Fibroblast of lung (primary cell): ENCODE measurements around the gene TIGD2. TPM values are rescaled to one million over a fixed set of nuclear protein-coding genes. Genes with fewer than 3 reads are reported as not detected.

Source experiments
- DNase-seq, 2 donors: peaks; one replicate each; pipeline versions ENCODE4 v3.0.0 to v3.0.0-alpha.2; 2010; ENCODE audit warnings: low read depth in 2 of 2
- H2AFZ ChIP-seq: 2 replicates; pipeline ENCODE4 v1.5.1; 2012; ENCODE audit warnings: low read length, control low read depth, inconsistent platforms
- H3K27ac ChIP-seq: 2 replicates; pipeline ENCODE4 v1.5.1; 2011; ENCODE audit warnings: low read length, control low read depth; ENCODE audit not compliant: insufficient read depth
- H3K27me3 ChIP-seq: 2 replicates; pipeline ENCODE4 v1.5.1; 2011; ENCODE audit warnings: mild to moderate bottlenecking, low read length; ENCODE audit not compliant: control insufficient read depth, insufficient read depth
- H3K36me3 ChIP-seq: 2 replicates; pipeline ENCODE4 v1.5.1; 2011; ENCODE audit warnings: low read length; ENCODE audit not compliant: control insufficient read depth, insufficient read depth
- H3K4me1 ChIP-seq: 2 replicates; pipeline ENCODE4 v1.5.1; 2011; ENCODE audit warnings: low read length; ENCODE audit not compliant: control insufficient read depth, insufficient read depth; ENCODE audit errors: extremely low read depth
- H3K4me2 ChIP-seq: 2 replicates; pipeline ENCODE4 v1.5.1; 2011; ENCODE audit warnings: low read length, control low read depth; ENCODE audit not compliant: insufficient read depth; ENCODE audit errors: extremely low read depth
- H3K4me3 ChIP-seq, 4 experiments: fragments of 200-600 bp in 1 of 4; sonication (generic) in 1 of 4; replicated peaks in 1 of 4; 2 replicates each; pipeline ENCODE4 v1.5.1; 2011 to 2016; ENCODE audit warnings: low read length in 4 of 4, low read depth in 3 of 4, mild to moderate bottlenecking in 3 of 4, control low read depth in 2 of 4, inconsistent platforms in 1 of 4, mixed read lengths in 1 of 4; ENCODE audit not compliant: insufficient read depth in 1 of 4; ENCODE audit errors: control extremely low read depth in 1 of 4
- H3K79me2 ChIP-seq: 2 replicates; pipeline ENCODE4 v1.5.1; 2012; ENCODE audit warnings: mild to moderate bottlenecking, low read length, inconsistent platforms; ENCODE audit not compliant: control insufficient read depth, insufficient read depth
- H3K9ac ChIP-seq: 2 replicates; pipeline ENCODE4 v1.5.1; 2011; ENCODE audit warnings: mild to moderate bottlenecking, low read length, control low read depth; ENCODE audit not compliant: insufficient read depth
- H3K9me3 ChIP-seq: 2 replicates; pipeline ENCODE4 v1.5.1; 2012; ENCODE audit warnings: low read depth, low read length; ENCODE audit not compliant: control insufficient read depth, insufficient read depth
- H4K20me1 ChIP-seq: 2 replicates; pipeline ENCODE4 v1.5.1; 2011; ENCODE audit warnings: low read length; ENCODE audit not compliant: control insufficient read depth, insufficient read depth; ENCODE audit errors: extremely low read depth
- CTCF ChIP-seq, 2 donors: IDR thresholded peaks in 1 of 2; conservative IDR thresholded peaks in 1 of 2; 1 replicate in 1 of 2; 2 replicates in 1 of 2; pipeline ENCODE4 v1.5.1; 2011 to 2012; ENCODE audit warnings: low read length in 2 of 2, control low read depth in 1 of 2, inconsistent platforms in 1 of 2, low read depth in 1 of 2, mild to moderate bottlenecking in 1 of 2
- EZH2 ChIP-seq: IDR thresholded peaks from 2 replicates; pipeline ENCODE4 v1.5.1; 2012; ENCODE audit warnings: low read length, control low read depth, mild to moderate bottlenecking; ENCODE audit errors: missing control alignments
- polyA plus RNA-seq, 2 donors: library from polyadenylated mRNA; depleted of rRNA in 1 of 2; stranded (reverse) in 1 of 2; unstranded in 1 of 2; fragments of >200 nt; gene quantifications; 2 replicates each; pipeline ENCODE4 v1.2.1, GENCODE V29; 2011 to 2012; ENCODE audit warnings: missing spikeins in 1 of 2
- total RNA-seq: library from RNA; depleted of rRNA; stranded (reverse); fragments of >200 nt; gene quantifications from 2 replicates; pipeline ENCODE4 v1.2.1, GENCODE V29; 2014

TIGD2 gene
- total and polyA plus RNA-seq, 2 donors (not counting 1 experiment from before 2014, with no cell fraction given) = 6.1 to 11.7 TPM

DNA sequence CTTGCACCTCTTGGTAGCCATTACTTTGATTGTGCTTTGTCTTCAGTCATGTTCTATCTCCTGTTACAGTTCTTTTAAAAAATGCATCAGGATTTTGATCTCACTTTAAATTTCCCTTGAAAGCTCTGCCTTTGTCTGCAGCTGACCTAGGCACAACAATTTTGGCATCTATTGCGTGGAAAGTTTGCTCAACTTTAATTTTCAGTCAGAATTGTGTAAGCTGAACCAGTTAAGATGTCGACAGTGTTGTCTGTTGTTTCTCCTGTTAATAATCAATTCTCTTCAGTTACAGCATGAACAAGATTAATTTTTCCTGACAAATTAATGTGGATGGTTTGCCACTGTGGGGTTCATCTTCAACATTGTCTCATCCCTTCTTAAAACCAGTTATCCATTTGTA, 34.9 kb downstream of the TIGD2 start:
- Histone ChIP-seq H3K4me1 (no peaks in the 10 kb centered on the region), H3K9ac (no peak overlapping the region), H3K9me3 (no peaks in the 10 kb centered on the region)

GRCh38 chr4:89152972-89153371, 41.6 kb downstream of the TIGD2 start:
- no peaks in the 10 kb centered on the region for H3K36me3 ChIP-seq
- no peaks in the 10 kb centered on the region for H3K27me3 ChIP-seq
- H4K20me1 ChIP-seq = no peaks in the 10 kb centered on the region
- H3K4me3 ChIP-seq = no peak overlapping the region
- peak in 1 of 2 donors; percentile 6 for DNase-seq
- H3K79me2 ChIP-seq = no peaks in the 10 kb centered on the region
- no peak overlapping the region for H2AFZ ChIP-seq
- no peaks in the 10 kb centered on the region for H3K4me1 ChIP-seq
- H3K27ac ChIP-seq = no peak overlapping the region
- H3K9me3 ChIP-seq = no peaks in the 10 kb centered on the region
- no peak overlapping the region for H3K4me2 ChIP-seq
- H3K9ac ChIP-seq = no peak overlapping the region
- TF ChIP-seq CTCF (conservative IDR thresholded peaks at IDR 0.05 in 1 of 2, IDR thresholded peaks at IDR 0.05 in 1 of 2; ENCODE audit: low read depth in 1 of 2, low read length in 2 of 2) (no peak), EZH2 (no peak)

More for the DNA sequence above, 34.9 kb downstream of the TIGD2 start:
- Histone ChIP-seq H3K4me3 (no peak overlapping the region), H3K36me3 (no peaks in the 10 kb centered on the region), H3K27me3 (no peaks in the 10 kb centered on the region), H3K27ac (no peak overlapping the region), H3K79me2 (no peaks in the 10 kb centered on the region), H3K4me2 (no peak overlapping the region), H2AFZ (no peak overlapping the region), H4K20me1 (no peaks in the 10 kb centered on the region)
- no peak for DNase-seq
- TF ChIP-seq CTCF (conservative IDR thresholded peaks at IDR 0.05 in 1 of 2, IDR thresholded peaks at IDR 0.05 in 1 of 2; ENCODE audit: low read depth in 1 of 2, low read length in 2 of 2) (no peak), EZH2 (no peak)

DNA sequence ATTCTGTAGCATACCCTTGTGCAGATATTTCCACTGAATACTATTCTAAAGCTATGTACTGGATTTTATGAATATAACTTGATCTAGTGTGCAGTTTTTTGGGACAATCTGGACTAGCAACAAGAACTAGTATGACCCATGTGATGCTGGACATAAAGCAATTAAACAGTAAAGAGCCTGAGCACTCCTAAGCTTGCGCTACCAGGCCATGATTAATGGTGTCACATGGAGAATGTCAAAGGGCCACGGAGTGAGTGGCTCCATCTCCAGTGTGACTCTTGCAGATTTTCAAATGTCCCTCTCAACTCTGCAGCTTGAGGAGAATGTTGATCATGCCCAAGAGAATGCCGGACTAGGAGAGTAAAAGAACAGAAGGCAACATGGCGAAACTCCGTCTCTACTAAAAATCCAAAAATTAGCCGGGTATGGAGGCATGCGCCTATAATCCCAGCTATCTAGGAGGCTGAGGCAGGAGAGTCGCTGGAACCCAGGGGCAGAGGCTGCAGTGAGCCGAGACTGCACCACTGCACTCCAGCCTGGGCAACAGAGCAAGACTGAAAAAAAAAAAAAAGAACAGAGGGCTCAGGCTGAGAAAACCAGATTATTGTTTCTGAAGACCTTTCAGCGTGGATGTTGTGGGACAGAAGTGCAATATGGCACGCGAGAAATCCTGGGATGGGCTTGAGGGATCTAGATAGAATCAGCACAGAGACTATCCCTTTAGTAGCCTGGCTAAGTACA, 45.0 kb downstream of the TIGD2 start:
- Histone ChIP-seq H3K36me3 (no peaks in the 10 kb centered on the region), H4K20me1 (no peaks in the 10 kb centered on the region)
- no peak for TF ChIP-seq EZH2
- no peak for TF ChIP-seq CTCF (conservative IDR thresholded peaks at IDR 0.05 in 1 of 2, IDR thresholded peaks at IDR 0.05 in 1 of 2; ENCODE audit: low read depth in 1 of 2, low read length in 2 of 2)

More for the DNA sequence above, 45.0 kb downstream of the TIGD2 start:
- Histone ChIP-seq H3K4me1 (no peaks in the 10 kb centered on the region), H3K4me2 (no peak overlapping the region), H3K9me3 (no peaks in the 10 kb centered on the region), H3K9ac (no peak overlapping the region), H3K4me3 (no peak overlapping the region), H3K27ac (no peak overlapping the region), H2AFZ (no peak overlapping the region), H3K79me2 (no peaks in the 10 kb centered on the region), H3K27me3 (no peaks in the 10 kb centered on the region)
- no peak for DNase-seq
